Measurements from ENCODE around the gene RAE1.
A peak's percentile ranks its signal among the peaks of the same experiment; 100 is the strongest.

The RAE1 gene

GRCh38 chr20:57372157-57372556, 21.1 kb downstream of the RAE1 start:
- no peak for DNase-seq (ENCODE audit: low spot score)

GRCh38 chr20:57372581-57373350, 21.7 kb downstream of the RAE1 start:
- DNase-seq (ENCODE audit: low spot score): no peak

- DNase-seq (ENCODE audit: low spot score): no peak
These were observed 23.4 kb downstream of the RAE1 start for GRCh38 chr20:57374343-57374930.

GRCh38 chr20:57374931-57375651, 24.0 kb downstream of the RAE1 start:
- DNase-seq (ENCODE audit: low spot score): no peak

- DNase-seq (ENCODE audit: low spot score): no peak
These were observed 24.7 kb downstream of the RAE1 start for GRCh38 chr20:57375652-57376230.

- no peak for DNase-seq (ENCODE audit: low spot score)
These were observed 26.3 kb downstream of the RAE1 start for GRCh38 chr20:57377350-57377749.

- no peak for DNase-seq (ENCODE audit: low spot score)
These were observed 27.1 kb downstream of the RAE1 start for GRCh38 chr20:57378107-57378506.

GRCh38 chr20:57378646-57379262, 27.7 kb downstream of the RAE1 start:
- DNase-seq (ENCODE audit: low spot score): no peak

GRCh38 chr20:57379263-57379647, 28.2 kb downstream of the RAE1 start:
- no peak for DNase-seq (ENCODE audit: low spot score)

- no peak for DNase-seq (ENCODE audit: low spot score)
These were observed 29.2 kb downstream of the RAE1 start for GRCh38 chr20:57380081-57380750.

GRCh38 chr20:57381596-57382503, 30.8 kb downstream of the RAE1 start:
- DNase-seq (ENCODE audit: low spot score): peak; percentile 90

- no peak for DNase-seq (ENCODE audit: low spot score)
These were observed 31.5 kb downstream of the RAE1 start for GRCh38 chr20:57382516-57382915.

GRCh38 chr20:57383447-57384347, 32.6 kb downstream of the RAE1 start:
- DNase-seq (ENCODE audit: low spot score): no peak

GRCh38 chr20:57384486-57384885, 33.4 kb downstream of the RAE1 start:
- no peak for DNase-seq (ENCODE audit: low spot score)

GRCh38 chr20:57384953-57385761, 34.1 kb downstream of the RAE1 start:
- no peak for DNase-seq (ENCODE audit: low spot score)

- DNase-seq (ENCODE audit: low spot score): no peak
These were observed 34.9 kb downstream of the RAE1 start for GRCh38 chr20:57385940-57386339.

GRCh38 chr20:57386762-57387161, 35.7 kb downstream of the RAE1 start:
- DNase-seq (ENCODE audit: low spot score): no peak

- no peak for DNase-seq (ENCODE audit: low spot score)
These were observed 36.4 kb downstream of the RAE1 start for GRCh38 chr20:57387463-57387862.

GRCh38 chr20:57387945-57388371, 36.9 kb downstream of the RAE1 start:
- DNase-seq (ENCODE audit: low spot score): no peak
